ENCODE measurements around the gene EVC.

EVC gene

GRCh38 chr4:5712931-5713330 is 1.9 kb downstream of the EVC start:
- DNase-seq (ENCODE audit: low read depth) = no peak
- peak overlapping the region; percentile 82 for H3K4me3 ChIP-seq (ENCODE audit: low read length)
- TF ChIP-seq CTCF (conservative IDR thresholded peaks at IDR 0.05; ENCODE audit: low read length) = no peak

- no peak for DNase-seq (ENCODE audit: low read depth)
- H3K4me3 ChIP-seq (ENCODE audit: low read length) = no peak overlapping the region
- no peak for TF ChIP-seq CTCF (conservative IDR thresholded peaks at IDR 0.05; ENCODE audit: low read length)
Observed at GRCh38 chr4:5713861-5714260, 2.9 kb downstream of the EVC start.

- no peak overlapping the region for H3K4me3 ChIP-seq (ENCODE audit: low read length)
- TF ChIP-seq CTCF (conservative IDR thresholded peaks at IDR 0.05; ENCODE audit: low read length) = no peak
- DNase-seq (ENCODE audit: low read depth) = no peak
Observed at GRCh38 chr4:5715357-5715756, 4.4 kb downstream of the EVC start.

GRCh38 chr4:5716391-5716790 is 5.4 kb downstream of the EVC start:
- no peak for DNase-seq (ENCODE audit: low read depth)
- no peak for TF ChIP-seq CTCF (conservative IDR thresholded peaks at IDR 0.05; ENCODE audit: low read length)
- H3K4me3 ChIP-seq (ENCODE audit: low read length) = no peak overlapping the region

GRCh38 chr4:5717449-5718158 is 6.6 kb downstream of the EVC start:
- TF ChIP-seq CTCF (conservative IDR thresholded peaks at IDR 0.05; ENCODE audit: low read length) = no peak
- H3K4me3 ChIP-seq (ENCODE audit: low read length) = no peak overlapping the region
- no peak for DNase-seq (ENCODE audit: low read depth)

GRCh38 chr4:5718411-5718810 is 7.4 kb downstream of the EVC start:
- no peak overlapping the region for H3K4me3 ChIP-seq (ENCODE audit: low read length)
- DNase-seq (ENCODE audit: low read depth) = no peak
- TF ChIP-seq CTCF (conservative IDR thresholded peaks at IDR 0.05; ENCODE audit: low read length) = no peak

- DNase-seq (ENCODE audit: low read depth) = no peak
- no peak for TF ChIP-seq CTCF (conservative IDR thresholded peaks at IDR 0.05; ENCODE audit: low read length)
- H3K4me3 ChIP-seq (ENCODE audit: low read length) = no peak overlapping the region
Observed at GRCh38 chr4:5719350-5720055, 8.5 kb downstream of the EVC start.
